Measurements from ENCODE around the gene TSPAN1. TPM values are rescaled to one million over a fixed set of nuclear protein-coding genes. Genes with fewer than 3 reads are reported as not detected.

Gene TSPAN1
- total RNA-seq, 1 experiment from 2014 or later: 0.64 TPM

- DNase-seq (ENCODE audit: low spot score): no peak
Observed at GRCh38 chr1:46187106-46187869, 12.4 kb downstream of the TSPAN1 start.

GRCh38 chr1:46188295-46189030 is 13.6 kb downstream of the TSPAN1 start:
- no peak for DNase-seq (ENCODE audit: low spot score)

- DNase-seq (ENCODE audit: low spot score): no peak
Observed at GRCh38 chr1:46190539-46190938, 15.7 kb downstream of the TSPAN1 start.

GRCh38 chr1:46191033-46191701 is 16.3 kb downstream of the TSPAN1 start:
- no peak for DNase-seq (ENCODE audit: low spot score)

- DNase-seq (ENCODE audit: low spot score): no peak
Observed at GRCh38 chr1:46192171-46192570, 17.3 kb downstream of the TSPAN1 start.

- no peak for DNase-seq (ENCODE audit: low spot score)
Observed at GRCh38 chr1:46193285-46193684, 18.4 kb downstream of the TSPAN1 start.

GRCh38 chr1:46193984-46194570 is 19.2 kb downstream of the TSPAN1 start:
- no peak for DNase-seq (ENCODE audit: low spot score)

- DNase-seq (ENCODE audit: low spot score): no peak
Observed at GRCh38 chr1:46194641-46195193, 19.8 kb downstream of the TSPAN1 start.

GRCh38 chr1:46196609-46197008 is 21.7 kb downstream of the TSPAN1 start:
- no peak for DNase-seq (ENCODE audit: low spot score)

GRCh38 chr1:46197560-46197963 is 22.7 kb downstream of the TSPAN1 start:
- DNase-seq (ENCODE audit: low spot score): no peak

- peak; percentile 39 for DNase-seq (ENCODE audit: low spot score)
Observed at GRCh38 chr1:46197964-46198811, 23.3 kb downstream of the TSPAN1 start, which contains the start of gene POMGNT1. POMGNT1 (minus strand) TSS chr1:46198434; CDS start chr1:46197821, 613 bp downstream.

GRCh38 chr1:46199233-46199749 is 24.4 kb downstream of the TSPAN1 start:
- no peak for DNase-seq (ENCODE audit: low spot score)

GRCh38 chr1:46203738-46204405 is 29.0 kb downstream of the TSPAN1 start:
- DNase-seq (ENCODE audit: low spot score): no peak

- no peak for DNase-seq (ENCODE audit: low spot score)
Observed at GRCh38 chr1:46204406-46204742, 29.5 kb downstream of the TSPAN1 start.

- DNase-seq (ENCODE audit: low spot score): no peak
Observed at GRCh38 chr1:46205141-46205540, 30.3 kb downstream of the TSPAN1 start.

- no peak for DNase-seq (ENCODE audit: low spot score)
Observed at GRCh38 chr1:46205791-46206190, 30.9 kb downstream of the TSPAN1 start.

- DNase-seq (ENCODE audit: low spot score): no peak
Observed at GRCh38 chr1:46206399-46206798, 31.5 kb downstream of the TSPAN1 start.

GRCh38 chr1:46210561-46210960 is 35.7 kb downstream of the TSPAN1 start:
- DNase-seq (ENCODE audit: low spot score): no peak

- DNase-seq (ENCODE audit: low spot score): no peak
Observed at GRCh38 chr1:46211051-46211450, 36.2 kb downstream of the TSPAN1 start.

GRCh38 chr1:46215504-46215903 is 40.6 kb downstream of the TSPAN1 start:
- DNase-seq (ENCODE audit: low spot score): no peak
